HG03460 (cell line): ENCODE data around the gene KRT84.

Source experiments
- ATAC-seq: cut with Tn5 transposase; IDR thresholded peaks from one replicate; pipeline ENCODE4 v1.9.1; 2021; ENCODE audit not compliant: unreplicated experiment

KRT84 gene

DNA sequence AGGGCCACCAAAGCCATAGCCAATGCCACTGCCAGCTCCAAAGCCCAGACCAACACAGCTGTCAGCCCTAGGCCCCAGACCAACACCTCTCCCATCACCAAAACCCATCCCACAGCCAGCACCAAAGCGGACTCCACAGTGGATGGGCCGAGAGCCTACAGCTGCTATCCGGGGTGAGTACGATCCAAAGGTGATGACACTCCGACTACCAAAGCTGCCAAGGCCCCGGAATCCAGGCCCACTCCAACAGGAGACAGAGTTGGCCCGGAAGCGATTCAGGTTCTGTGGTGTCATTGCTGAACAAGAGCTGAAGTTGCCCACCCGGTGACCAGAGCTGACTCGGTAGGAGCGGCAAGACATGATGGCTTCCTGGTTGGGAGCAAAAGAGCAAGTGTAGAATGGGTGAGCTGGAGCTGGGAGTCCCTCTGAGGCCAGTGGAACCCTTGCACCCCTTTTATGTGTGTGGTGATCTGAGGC lies at the start of gene KRT84:
Gene KRT84 (minus strand): TSS at position 427 of the 477 bp plus-strand sequence. CDS start 67 bp downstream, at position 360.
- no peak for ATAC-seq

DNA sequence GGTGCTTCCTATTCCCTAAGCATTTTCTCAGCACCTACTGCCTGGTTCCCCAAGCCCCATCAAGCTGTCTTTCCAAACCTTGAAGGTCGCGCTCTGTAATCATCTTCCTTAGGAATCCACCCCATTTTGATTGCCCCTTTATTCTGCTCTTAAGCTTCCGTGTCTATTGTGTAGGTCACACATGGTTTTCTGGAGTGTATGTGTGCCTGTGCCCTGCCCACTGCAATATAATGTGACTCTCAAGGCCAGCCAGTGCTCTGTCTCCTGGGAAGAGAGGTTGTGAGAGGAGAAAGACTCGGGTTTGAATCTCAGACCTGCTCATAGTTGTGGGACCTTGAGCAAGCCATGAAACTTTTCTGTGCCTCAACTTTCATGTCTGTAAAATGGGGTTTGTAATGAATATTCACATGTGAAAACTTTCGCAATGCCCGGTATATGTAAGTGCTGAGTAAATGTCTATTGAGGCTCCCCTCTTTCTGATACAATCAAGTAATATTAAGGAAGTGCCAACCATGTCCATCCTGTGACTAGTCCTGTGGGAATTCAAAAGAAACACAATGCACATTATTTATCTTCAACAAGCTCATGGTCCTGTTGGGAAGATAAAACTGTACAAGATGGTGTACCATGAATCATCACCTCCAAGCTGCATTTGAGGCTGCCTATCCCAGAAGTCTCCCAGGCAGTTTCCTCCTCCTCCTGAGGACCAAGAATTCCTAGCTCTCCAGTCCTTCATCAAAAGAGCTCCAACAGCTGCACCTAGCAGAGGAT lies 49.5 kb upstream of the KRT84 start:
- ATAC-seq, result no peak

- ATAC-seq, result no peak
These were observed 48.8 kb upstream of the KRT84 start, which contains the start of gene KRT75 for GRCh38 chr12:52434081-52434733. Gene KRT75 (minus strand): TSS chr12:52434371. CDS start chr12:52434304, 67 bp downstream.

GRCh38 chr12:52433501-52434080 lies 48.1 kb upstream of the KRT84 start:
- no peak for ATAC-seq

DNA sequence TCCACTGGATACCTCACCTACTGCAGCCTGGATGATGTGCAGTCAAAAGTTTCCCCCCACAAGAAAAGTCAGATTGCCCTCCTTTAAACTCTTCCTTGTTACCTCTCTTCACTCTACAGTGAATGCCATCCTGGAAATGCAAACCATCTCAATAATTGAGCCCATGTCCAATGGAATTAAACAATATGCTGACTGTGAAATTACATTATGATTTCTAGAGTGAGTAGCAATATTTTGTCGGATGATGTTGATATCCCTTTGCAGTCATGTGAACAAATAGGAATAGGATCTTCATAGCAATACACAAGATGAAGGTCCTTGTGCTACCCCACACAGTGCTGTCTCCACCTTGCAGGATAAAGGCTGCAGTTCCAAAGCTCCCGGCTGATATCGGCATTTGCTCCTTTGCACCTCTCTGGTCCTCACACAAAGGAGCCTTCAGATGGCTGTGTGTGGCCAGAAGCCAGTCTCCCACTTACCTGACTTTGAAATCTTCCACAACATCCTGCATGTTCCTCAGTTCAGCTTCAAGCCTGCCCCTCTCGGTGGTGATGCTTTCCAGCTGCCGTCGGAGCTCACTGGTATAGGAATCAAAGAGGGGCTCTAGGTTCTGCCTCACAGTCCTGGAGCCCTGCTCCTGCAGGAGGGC lies 47.2 kb upstream of the KRT84 start:
- no peak for ATAC-seq

DNA sequence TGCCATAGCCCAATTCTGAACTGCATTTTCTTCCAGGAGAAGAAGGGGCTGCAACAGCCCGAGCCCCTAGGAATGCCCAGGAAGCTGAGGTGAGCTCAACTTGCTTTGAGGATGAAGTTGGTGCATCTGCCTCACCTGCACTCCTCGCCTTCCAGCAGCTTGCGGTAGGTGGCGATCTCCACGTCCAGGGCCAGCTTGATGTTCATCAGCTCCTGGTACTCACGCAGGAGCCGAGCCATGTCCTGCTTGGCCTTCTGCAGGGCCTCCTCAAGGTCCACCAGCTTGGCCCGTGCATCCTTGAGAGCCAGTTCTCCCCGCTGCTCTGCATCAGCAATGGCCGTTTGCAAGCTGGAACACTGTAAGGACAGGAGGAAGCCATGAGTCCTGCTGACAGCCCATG lies 42.7 kb upstream of the KRT84 start:
- ATAC-seq, result no peak

DNA sequence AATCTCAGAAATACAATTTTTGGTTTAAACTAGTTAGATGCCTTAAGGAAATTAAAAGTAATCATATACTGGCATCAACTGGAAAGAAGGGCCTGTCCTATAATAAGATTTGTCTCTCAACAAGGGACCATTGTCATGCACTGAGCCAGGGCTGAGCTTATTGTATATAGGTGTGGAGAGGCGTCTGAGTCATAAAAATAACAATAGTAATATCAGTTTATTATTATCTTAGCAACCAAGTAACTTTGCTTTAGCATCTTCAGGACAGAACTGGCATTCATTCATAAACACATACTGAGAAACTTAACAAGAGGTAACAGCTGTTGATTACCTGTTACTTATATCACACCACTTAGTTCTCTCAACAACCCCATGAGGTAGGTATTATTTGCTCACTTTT lies 41.6 kb upstream of the KRT84 start:
- ATAC-seq, result no peak

DNA sequence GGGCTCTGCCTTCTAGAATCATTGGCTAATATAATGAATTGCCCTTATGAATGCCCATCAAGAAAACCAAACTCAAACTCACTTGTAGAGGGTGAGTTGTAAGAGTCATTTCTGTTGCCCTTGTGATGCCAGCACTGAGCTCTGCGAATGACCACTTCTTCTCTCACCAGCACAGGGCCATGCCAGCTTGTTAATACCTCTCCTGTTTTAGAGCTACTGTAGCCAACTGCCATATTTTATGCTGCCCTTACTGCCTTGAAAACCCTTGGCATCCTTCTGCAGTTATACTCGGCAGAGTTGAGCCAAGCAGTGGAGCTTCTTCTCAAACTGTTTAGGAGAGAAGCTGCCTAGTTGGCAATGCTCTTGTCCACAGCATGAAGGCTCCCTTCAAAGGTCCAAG lies 40.6 kb upstream of the KRT84 start:
- ATAC-seq, result no peak

DNA sequence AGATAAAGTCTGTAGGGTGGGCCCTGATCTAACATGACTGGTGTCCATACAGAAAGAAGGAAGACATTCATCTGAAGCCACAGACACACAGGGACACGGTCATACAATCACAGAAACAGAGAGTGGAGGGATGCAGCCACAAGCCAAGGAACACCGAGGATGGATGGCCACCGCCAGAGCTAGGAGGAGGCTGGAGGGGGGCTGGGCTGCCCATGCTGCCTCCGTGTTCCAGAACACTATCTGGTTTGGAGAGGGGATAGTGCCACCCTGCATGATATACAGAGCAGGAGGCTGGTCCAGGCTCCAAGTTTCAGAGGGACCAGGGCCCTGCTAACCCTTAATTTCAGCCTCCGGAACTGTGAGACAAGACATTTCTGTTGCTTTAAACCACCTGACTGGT lies 40.0 kb upstream of the KRT84 start:
- ATAC-seq, result no peak

GRCh38 chr12:52423661-52424500 lies 38.4 kb upstream of the KRT84 start:
- no peak for ATAC-seq

DNA sequence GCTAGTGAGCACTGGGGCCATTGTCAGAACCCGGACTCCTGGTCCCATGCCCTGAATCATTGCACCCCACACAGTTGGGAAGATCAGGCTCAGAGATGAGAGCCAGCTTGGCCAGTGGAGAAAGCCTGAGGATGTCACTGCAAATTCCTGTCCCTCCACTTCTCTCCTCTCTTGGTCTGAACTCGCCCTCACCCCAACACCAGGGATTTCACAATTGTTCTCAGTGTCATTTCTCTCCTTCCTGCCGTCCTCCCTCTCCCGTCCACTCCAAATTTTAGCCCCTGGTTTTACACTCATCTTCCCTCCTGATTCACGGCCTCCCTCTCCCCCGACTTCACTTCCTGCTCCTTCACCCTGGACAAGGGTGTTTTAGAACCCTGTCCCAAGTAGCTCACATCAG lies 37.6 kb upstream of the KRT84 start:
- no peak for ATAC-seq

- ATAC-seq, result no peak
These were observed 34.2 kb upstream of the KRT84 start for GRCh38 chr12:52419656-52420055.

DNA sequence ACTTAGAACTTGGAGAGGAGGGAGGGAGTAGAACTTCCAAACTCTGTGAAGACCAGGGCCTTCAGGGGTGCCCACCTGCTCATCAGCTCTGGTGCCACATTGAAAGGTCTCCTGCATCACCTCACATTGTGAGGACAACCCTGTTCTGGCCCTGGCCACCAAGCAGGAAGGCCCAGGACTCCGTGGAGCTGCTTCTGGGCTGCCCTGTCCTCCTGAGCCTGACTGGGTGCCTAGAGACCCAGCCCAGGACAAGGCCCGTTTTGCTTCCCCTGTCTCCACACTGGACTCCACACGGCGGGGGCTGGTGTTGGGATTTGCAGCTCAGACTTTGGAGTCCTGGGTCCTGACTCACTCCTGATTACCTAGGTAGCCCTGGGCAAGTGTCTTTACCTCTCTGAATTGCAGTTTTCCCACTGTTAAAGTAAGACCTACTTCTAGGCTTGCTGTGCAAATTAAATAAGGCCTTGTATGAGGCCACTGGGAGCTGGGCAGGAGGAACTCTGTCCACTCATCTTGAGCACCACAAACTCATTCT lies 33.2 kb upstream of the KRT84 start:
- ATAC-seq, result no peak

GRCh38 chr12:52417740-52418139 lies 32.3 kb upstream of the KRT84 start:
- ATAC-seq, result no peak

GRCh38 chr12:52416795-52417194 lies 31.3 kb upstream of the KRT84 start:
- no peak for ATAC-seq

DNA sequence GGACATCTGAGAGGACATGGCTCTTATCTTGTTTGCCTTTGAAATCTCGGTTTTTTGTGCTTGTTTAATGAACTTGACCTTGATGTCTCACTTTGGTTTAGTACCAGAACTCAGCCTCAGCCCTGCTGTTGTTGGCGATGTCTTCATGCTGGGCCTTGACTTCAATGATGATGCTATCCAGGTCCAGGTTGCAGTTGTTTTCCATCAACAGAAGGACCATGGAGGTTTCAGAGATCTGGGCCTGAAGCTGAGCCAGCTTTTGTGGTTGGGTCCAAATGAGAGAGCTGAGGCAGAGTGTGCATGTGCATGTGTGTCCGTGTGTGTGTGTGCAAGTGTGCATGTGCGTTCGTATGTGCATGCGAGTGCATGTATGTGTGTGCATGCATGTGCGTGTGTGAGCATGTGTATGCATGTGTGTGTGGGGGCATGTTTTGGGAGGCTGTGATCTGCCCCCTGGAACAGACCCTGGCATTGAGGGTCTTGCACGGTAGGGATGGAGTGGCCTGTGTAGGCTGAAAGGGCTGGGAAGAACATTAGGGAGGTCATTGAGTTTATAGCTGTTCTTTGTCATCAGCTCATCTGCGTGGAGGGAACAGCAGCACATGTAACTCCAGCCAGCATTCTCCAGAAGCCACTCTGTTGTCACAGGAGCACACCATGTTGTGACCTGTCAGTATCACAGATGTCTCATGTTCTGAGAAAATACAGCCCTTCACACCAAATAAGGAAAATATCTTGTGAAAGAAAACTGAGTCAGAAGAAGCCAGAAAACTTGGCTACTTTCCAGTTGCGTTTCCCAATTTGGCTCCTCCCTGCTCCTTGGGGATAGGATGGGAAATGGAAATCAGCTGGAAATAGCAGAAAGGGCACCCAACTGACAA lies 30.7 kb upstream of the KRT84 start:
- ATAC-seq, result no peak

DNA sequence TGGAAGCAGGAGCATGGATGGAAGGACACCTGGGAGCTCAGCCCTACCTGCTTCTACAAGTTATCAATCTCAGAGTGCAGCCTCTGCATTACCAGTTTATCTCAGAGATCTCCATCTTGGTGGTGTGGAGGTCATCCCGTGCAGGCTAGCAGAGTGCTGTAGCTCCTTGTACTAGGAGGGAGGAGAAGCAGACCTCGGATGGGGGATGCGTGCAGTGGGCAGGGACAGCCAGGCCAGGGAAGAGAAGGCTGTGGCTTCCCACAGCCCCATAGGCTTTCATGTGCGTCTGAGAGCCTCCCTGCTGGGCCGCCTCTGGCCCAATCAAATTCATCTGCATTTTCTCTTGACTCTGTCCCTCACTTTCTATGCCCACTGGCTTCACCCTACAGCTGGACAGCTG lies 29.5 kb upstream of the KRT84 start:
- no peak for ATAC-seq

GRCh38 chr12:52413782-52414345 lies 28.4 kb upstream of the KRT84 start:
- no peak for ATAC-seq

GRCh38 chr12:52413202-52413601 lies 27.8 kb upstream of the KRT84 start:
- no peak for ATAC-seq
